Glomerular endothelial cell (primary cell): Measurements from ENCODE around the gene IRX2. TPM values are rescaled to one million over a fixed set of nuclear protein-coding genes. Genes with fewer than 3 reads are reported as not detected.

Source experiments
- DNase-seq: peaks from one replicate; pipeline ENCODE4 v3.0.0-alpha.2; 2011; ENCODE audit warnings: low read depth, low spot score; ENCODE audit errors: extremely low read depth
- total RNA-seq: library from RNA; depleted of rRNA; stranded (reverse); fragments of >200 nt; gene quantifications from 2 replicates; pipeline ENCODE4 v1.2.3, GENCODE V29; 2015

IRX2 gene
- total RNA-seq, 1 donor from 2014 or later, result 0.23 TPM

DNA sequence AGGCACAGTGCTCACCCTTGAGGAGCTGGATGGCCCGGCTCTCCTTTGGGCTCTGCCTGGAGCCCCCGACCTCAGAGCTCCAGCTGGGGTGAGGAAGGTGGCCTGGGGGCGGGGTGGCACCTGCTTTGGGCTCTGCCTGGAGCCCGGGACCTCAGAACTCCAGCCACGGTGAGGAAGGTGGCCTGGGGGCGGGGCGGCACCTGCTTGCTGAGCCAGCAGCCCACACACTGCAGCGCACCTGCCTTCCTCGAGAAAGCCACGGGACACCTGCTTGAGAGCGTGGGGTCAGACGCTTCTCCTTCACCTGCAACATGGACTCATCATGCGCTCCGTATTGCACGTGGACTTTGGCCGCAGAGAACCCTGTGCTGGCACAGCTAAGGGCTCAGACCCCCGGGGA, 51.8 kb downstream of the IRX2 start:
- no peak for DNase-seq

DNA sequence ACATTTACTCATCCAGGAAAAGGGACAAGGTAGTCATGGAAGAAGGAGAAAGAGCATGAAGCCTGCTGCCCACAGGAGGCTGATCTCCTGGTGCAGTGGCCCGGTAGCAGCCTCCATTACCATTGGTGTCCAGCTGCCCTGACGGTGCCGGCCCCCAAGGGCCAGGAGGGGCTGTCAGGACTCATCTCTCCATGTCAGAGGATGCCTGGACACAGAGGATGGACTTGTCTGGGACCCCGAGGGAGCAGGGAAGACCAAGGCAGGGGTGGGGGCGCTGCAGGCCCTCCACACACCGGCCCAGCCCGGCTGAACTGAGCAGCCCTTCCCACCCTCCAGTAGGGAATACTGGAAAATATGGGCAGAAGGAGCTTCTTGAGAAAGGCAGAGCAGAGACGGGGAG, 52.2 kb downstream of the IRX2 start:
- no peak for DNase-seq

DNA sequence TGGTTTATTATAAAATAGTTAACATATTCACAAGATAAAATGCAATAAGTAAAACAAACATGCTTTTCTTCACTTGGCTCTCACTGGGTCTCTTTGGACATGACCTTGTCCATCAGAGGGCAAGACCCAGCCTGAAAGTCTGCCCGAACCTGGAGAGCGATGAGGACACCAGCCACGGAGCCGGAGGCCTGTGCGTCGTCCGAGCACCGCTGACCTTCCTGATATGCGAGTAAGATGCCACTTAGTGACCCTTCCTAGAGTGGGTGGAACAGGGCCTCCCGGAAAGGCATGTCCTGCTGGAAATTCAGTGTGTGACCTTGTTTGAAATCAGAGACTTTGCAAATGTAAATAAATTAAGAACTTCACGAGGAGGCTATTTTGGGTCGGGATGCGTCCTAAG, 52.9 kb downstream of the IRX2 start:
- DNase-seq, result no peak

DNA sequence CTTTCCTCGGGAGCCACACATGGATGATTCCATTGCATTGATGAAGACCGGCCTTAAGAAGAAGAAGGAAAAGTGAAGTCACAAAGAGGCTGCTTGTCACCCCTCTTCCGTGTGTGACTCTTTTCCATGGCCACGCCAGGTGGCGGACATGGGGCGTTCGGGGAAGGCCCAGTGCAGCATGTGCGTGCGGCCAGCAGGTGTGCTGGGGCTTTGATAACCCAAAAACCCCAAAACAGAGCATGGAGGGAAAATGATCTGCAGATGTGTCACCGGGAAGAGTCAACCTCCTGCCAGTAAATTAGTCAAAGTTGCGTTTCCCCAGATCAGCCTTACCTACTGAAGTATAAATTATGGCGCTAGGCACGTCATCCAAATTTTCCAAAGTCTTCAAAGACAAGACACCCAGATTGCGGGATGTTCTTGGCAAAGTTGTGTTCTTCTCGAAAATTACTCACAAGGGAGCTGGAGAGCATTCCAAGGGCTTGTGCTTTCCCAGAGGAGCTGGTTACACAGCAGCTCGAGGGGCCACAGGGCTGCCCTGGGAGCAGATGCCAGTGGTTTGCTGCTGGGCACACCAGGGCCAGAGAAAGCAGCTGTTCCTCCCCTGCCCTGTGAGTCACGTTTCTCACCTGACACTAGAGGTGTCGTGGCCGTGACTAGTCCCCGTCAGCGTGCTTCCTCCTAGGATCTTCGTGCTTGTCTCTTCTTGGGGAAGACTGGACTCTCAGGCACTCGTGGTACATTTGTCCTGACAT, 53.9 kb downstream of the IRX2 start:
- DNase-seq, result no peak

DNA sequence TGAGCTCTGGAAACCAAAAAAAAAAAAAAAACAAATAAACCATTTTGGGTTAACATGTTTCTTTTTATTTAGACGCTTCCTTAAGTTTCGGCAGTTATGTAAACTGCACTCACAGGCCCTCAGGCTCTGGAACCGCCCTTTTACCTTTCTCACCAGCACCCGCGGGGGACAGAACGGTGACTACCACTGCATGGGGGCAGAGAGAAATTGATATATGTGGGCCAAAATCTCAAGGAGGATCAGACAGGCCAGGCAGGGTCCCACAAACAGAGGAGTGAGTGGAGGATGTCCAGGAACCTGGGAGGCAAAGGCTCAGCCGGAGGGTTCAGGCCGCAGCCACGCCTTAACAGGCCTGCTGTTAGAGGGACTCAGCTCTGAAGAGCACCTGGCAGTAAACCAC, 54.4 kb downstream of the IRX2 start:
- DNase-seq, result no peak
